Measurements from ENCODE around the gene ALK.

ALK gene

DNA sequence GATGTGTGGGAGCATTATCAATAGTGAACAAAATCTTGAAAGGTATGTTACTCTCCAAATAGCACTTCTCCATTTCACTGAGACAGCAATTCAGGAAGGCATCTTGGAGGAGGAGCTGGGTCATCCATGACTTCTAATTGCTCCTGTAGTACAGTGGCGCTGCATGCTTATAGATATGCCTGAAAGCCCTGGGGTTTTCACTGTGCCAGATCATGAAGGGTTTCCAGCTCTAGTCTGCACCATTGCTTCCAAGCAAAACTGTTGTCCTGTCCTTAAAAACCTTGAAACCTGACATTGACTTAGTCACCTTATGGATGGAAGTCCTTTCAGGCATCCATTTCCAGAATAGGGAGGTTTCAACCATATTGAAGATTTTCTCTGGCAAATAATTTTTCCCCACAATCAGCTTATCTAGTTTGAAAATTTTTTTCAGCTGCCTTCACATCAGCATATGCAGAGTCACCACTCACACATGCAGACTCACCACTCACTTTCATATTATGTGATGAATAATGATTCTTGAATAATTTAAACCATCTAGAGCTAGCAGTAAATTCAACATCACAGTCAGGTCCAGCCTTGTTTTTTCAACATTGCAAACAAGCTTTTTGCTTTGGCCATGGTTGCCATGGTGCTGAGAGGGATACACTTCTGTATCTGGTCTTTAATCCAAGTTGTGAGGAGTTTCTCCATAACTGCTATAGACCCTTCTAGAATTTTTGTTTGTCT is 509.0 kb downstream of the ALK start:
- Histone ChIP-seq H3K4me3 (no peak overlapping the region), H3K27ac (no peak overlapping the region)

DNA sequence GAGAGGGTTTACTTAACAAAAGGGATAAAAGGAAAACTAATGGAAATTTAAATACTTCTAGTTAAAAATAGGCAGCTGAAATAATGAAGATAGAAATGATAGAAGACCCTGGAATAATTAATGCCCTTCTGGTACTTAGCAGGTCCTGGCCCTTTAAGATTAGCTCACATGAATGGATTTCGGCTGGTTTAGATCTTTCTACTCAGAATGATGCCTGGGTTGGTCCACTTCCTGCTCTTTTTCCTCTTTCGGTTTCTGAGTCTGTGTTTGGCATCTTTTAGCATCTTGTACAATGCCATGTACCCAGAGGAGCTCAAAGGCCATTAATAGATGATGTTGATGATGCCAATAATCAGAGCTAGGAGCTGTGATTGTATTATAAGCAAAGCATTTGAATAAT is 515.7 kb downstream of the ALK start:
- Histone ChIP-seq H3K27ac (no peak overlapping the region), H3K4me3 (no peak overlapping the region)

GRCh38 chr2:29405266-29405665 is 516.1 kb downstream of the ALK start:
- no peak overlapping the region for H3K27ac ChIP-seq
- H3K4me3 ChIP-seq, result no peak overlapping the region

DNA sequence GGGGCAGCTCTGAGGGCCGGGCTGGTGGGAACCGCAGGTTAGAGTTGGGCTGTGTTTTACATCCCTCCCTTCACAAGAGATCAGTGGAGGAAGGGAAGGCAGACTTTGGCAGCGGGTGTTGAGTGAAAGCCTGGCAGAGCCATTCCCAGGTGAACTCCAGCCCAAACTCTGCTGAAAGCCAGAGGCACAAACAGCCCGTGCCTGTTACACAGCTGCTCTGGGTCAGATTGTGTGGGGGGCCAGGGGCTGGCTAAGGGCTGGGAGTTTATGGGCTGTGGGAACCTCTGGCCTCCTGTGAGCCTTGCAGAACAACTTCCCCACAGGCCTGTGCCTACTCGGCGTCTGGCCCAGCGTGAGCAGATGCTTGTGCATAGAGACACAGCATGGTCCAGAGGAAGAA is 519.4 kb downstream of the ALK start:
- Histone ChIP-seq H3K27ac (no peak overlapping the region), H3K4me3 (no peak overlapping the region)

DNA sequence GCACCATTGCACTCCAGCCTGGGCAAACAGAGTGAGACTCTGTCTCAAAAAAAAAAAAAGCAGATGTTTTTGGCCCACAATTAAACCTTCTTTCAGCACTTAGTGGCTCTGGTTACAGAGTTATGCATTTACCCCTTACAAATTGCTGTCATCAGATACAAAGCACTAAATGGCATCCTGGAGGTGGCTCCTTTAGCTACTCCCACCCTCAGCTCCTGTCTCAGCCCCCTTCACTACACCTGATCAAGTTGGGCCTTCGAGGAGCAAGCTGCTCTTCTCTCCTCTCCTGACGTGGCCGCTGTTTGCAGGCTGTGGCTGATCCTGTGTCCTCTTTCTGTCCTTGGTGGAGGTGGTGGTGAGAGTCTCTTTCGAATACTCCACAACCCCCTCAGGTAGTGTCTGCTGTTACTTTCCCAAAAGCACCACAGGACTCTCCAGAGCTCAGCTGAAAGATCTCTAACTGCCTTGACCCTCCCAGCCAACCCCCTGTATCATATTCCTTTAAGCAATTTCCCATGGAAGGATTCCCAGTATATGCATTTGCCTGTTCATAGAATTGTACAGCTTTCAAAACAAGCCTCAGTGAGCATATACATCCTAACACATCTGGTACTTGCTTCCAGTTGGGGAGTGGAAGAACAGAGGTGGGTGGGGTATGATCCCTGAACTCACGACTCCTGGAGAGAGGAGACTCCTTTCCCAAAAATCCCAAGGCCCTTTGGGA is 520.3 kb downstream of the ALK start:
- Histone ChIP-seq H3K27ac (no peak overlapping the region), H3K4me3 (no peak overlapping the region)

DNA sequence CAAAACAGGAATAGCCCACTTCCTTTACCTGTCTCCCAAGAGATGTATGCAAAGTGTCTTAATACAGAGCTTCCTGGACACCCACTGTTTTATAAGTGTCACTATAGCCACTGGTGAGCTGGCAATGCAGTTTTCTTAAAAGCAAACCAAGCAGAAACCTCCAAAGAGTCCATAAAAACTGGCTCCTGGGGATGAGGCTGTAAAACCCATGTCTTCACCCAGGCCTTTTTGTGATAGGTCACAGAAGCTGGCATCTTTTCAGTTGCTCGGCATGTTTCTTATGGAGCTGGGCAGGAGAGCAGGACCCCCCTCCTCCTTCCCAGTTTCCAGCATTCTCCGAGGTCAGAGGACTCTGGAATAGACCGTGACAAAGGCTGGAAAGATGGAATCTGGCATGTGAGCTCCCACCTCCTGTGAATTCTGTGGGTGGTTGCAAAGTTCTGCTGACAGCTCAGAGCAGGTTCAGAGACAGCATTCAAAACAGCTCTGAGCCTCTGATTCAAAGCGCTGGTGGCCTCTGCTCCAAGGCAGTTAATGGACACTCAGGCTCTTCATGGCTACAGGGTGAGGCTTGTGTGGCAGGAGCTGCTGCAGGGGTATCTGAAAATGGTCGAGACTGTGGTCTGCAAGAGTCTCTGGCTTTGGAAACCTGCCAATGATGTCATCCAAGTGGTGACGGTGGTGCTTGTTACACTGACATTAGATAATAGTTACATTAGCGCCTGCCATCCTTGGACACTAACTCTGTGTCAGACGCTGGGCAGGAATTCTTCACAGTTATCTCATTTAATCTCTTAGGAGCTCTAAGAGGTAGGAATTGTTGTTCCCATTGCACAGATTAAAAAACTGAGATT is 522.8 kb downstream of the ALK start:
- H3K27ac ChIP-seq, result no peak overlapping the region
- no peak overlapping the region for H3K4me3 ChIP-seq

DNA sequence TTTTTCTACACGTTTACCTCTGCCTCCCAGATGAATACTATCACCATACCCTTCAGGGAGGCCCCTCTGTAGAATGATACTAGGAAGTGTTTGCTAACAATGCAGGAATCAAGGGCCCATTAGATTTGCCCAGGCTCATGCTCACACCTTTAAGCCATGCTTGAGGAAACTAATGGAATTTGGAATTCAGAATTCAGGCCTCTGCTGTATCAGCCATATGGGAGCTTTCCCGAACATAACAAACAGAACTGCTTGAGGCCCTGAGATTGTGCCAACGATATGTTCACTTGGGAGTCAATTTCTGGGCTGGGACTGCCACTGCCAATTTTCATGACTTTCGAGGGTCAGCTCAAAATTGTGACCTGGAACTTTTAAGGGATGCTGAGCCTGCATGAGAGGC is 523.7 kb downstream of the ALK start:
- Histone ChIP-seq H3K27ac (no peak overlapping the region), H3K4me3 (no peak overlapping the region)

- Histone ChIP-seq H3K4me3 (no peak overlapping the region), H3K27ac (no peak overlapping the region)
Measured at GRCh38 chr2:29397039-29397438, 524.3 kb downstream of the ALK start.

DNA sequence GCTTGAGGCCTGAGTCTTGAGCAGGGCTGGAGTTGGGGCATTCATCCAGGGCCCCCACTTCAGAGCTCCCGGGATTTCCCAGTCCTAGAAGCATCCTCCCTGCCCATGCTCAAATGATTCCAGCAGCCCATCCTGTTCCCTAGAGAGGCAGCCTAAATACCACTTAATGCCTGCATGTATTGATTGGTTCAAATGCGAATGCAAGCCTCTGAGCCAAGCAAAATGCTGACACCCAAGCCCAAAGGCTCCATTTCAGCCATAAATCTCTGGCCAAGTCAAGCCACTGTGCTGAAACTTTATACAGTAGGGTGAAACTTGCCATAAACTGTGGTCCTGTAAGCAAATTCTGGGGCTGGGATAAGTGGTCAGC is 526.4 kb downstream of the ALK start:
- H3K4me3 ChIP-seq, result no peak overlapping the region
- H3K27ac ChIP-seq, result no peak overlapping the region

GRCh38 chr2:29394311-29394980 is 526.9 kb downstream of the ALK start:
- no peak overlapping the region for H3K27ac ChIP-seq
- H3K4me3 ChIP-seq, result no peak overlapping the region

- H3K4me3 ChIP-seq, result no peak overlapping the region
- H3K27ac ChIP-seq, result no peak overlapping the region
Measured at GRCh38 chr2:29393676-29394075, 527.7 kb downstream of the ALK start.

GRCh38 chr2:29392774-29393173 is 528.6 kb downstream of the ALK start:
- no peak overlapping the region for H3K27ac ChIP-seq

GRCh38 chr2:29390136-29390535 is 531.2 kb downstream of the ALK start:
- no peak overlapping the region for H3K4me3 ChIP-seq
- no peak overlapping the region for H3K27ac ChIP-seq

More at GRCh38 chr2:29392774-29393173, 528.6 kb downstream of the ALK start:
- H3K4me3 ChIP-seq, result no peak overlapping the region

- no peak overlapping the region for H3K27ac ChIP-seq
- no peak overlapping the region for H3K4me3 ChIP-seq
Measured at GRCh38 chr2:29389686-29390085, 531.7 kb downstream of the ALK start.

DNA sequence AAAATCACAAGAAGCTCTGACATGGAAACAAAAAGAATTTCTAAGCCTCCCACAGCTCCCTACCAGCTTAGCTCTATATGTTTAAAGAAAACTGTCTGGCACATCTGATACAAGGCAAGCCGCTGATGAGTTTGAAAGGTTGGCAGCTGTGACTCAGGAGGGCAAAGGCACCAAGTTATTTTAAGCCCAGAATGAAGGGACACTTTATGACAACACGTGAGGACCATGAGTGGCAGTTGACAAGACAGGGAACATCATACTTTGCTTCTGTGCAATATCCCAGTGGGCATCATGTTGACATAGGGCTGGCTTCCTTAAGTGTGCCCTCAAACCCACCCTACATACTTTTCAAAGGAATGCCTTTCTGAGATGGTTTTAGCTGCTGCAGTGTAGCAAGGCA is 533.3 kb downstream of the ALK start:
- H3K27ac ChIP-seq, result no peak overlapping the region

DNA sequence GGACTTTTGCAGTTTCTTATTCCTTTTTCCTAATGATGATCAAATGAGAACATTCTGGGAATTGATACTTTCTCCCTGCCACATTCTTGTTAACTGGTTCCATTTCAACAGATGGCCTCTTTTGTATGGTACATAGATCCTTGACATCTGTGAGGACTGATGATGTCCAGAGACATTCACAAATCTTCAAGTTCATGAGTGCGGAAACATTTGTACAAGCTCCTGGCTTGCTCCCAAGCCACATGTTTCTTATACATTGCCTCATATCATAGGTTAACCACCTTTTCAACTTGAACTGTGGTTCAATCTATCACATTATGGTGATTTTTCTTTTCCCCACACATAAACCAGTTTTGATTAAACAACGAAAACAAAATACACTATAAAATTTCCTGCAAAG is 538.9 kb downstream of the ALK start:
- Histone ChIP-seq H3K4me3 (no peak overlapping the region), H3K27ac (no peak overlapping the region)

More for the DNA sequence above, 533.3 kb downstream of the ALK start:
- no peak overlapping the region for H3K4me3 ChIP-seq

DNA sequence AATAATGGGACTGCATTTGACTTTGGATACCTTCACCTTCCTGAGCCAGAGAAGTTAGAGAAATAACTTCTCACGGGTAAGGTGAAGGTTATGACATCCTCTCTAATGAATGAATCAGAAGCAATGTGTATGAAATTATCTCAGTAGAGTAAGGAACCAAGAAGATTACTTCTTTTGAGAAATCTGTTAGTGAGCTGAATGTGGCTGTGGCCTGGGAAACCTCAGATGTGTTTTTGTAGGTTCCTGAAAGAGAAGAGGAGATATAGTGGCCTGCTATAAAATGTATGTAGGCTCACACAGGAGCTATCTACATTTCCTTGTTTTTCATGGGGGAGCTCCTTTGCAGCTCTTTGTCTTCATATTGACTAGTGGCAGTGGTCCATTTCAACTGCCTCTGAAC is 543.6 kb downstream of the ALK start:
- Histone ChIP-seq H3K27ac (no peak overlapping the region), H3K4me3 (no peak overlapping the region)

GRCh38 chr2:29376541-29376940 is 544.8 kb downstream of the ALK start:
- H3K4me3 ChIP-seq, result no peak overlapping the region
- H3K27ac ChIP-seq, result no peak overlapping the region

- Histone ChIP-seq H3K4me3 (no peak overlapping the region), H3K27ac (no peak overlapping the region)
Measured at GRCh38 chr2:29375843-29376242, 545.5 kb downstream of the ALK start.

GRCh38 chr2:29374823-29375222 is 546.6 kb downstream of the ALK start:
- Histone ChIP-seq H3K4me3 (no peak overlapping the region), H3K27ac (no peak overlapping the region)

Data from skin epidermis (tissue), 12 donors.